Sigmoid colon (tissue), 7 donors: ENCODE measurements around the gene CXCR2. TPM values are rescaled to one million over a fixed set of nuclear protein-coding genes. Genes with fewer than 3 reads are reported as not detected.
"Not testable (repeated sequence)": the region's sequence is repeated elsewhere in the genome, so short reads cannot be mapped to it uniquely, and the experiment has no call there.

Experiments
- DNase-seq: peaks from one replicate; pipeline ENCODE4 v3.0.0-alpha.2; 2019
- H3K27ac ChIP-seq, 4 donors: fragments of 200-600 bp; sonication (generic); one replicate each; pipeline ENCODE4 v1.5.1; 2016 to 2019; ENCODE audit warnings: mild to moderate bottlenecking in 1 of 4
- H3K27me3 ChIP-seq, 3 donors: fragments of 200-600 bp; sonication (generic); one replicate each; pipeline ENCODE4 v1.5.1; 2019; ENCODE audit warnings: mild to moderate bottlenecking in 1 of 3
- H3K36me3 ChIP-seq, 4 donors: fragments of 200-600 bp; sonication (generic); one replicate each; pipeline ENCODE4 v1.5.1; 2016 to 2019
- H3K4me1 ChIP-seq, 4 donors: fragments of 200-600 bp; sonication (generic); one replicate each; pipeline ENCODE4 v1.5.1; 2017 to 2019
- H3K4me3 ChIP-seq, 4 donors: fragments of 200-600 bp; sonication (generic); one replicate each; pipeline ENCODE4 v1.5.1; 2017 to 2019; ENCODE audit warnings: mild to moderate bottlenecking in 2 of 4, moderate library complexity in 1 of 4
- H3K9me3 ChIP-seq, 4 donors: fragments of 200-600 bp in 3 of 4; sonication (generic) in 3 of 4; one replicate each; pipeline versions ENCODE4 v1.5.1 to v1.6.1; 2013 to 2019
- EP300 ChIP-seq, 4 donors: sonication (generic); formaldehyde crosslinking; IDR thresholded peaks; one replicate each; pipeline ENCODE4 v1.6.1; 2017; ENCODE audit warnings: antibody characterized with exemption in 4 of 4
- POLR2A ChIP-seq, 2 donors: fragments of 450-650 bp; IDR thresholded peaks; one replicate each; pipeline ENCODE4 v1.6.1; 2016; ENCODE audit warnings: antibody characterized with exemption in 2 of 2, mild to moderate bottlenecking in 2 of 2, moderate library complexity in 2 of 2
- POLR2AphosphoS5 ChIP-seq, 4 donors: sonication (generic); formaldehyde crosslinking; IDR thresholded peaks; one replicate each; pipeline ENCODE4 v1.6.1; 2017; ENCODE audit warnings: antibody characterized with exemption in 4 of 4
- WGBS, 2 donors: extraction: QIAGEN DNeasy Blood & Tissue Kit; methylation state at CpG; one replicate each; pipeline ENCODE4 v1.1.7; 2013; 5-methylcytosine and 5-hydroxymethylcytosine counted together
- intact Hi-C: fragments of 100-400 bp; cut with DNase I; formaldehyde crosslinking; loops from one replicate; pipeline ENCODE4 v1.15.1; 2023
- polyA plus RNA-seq, 3 donors: library from polyadenylated mRNA; stranded (reverse); fragments of 200-250 nt; gene quantifications; one replicate each; pipeline ENCODE4 v1.2.3, GENCODE V29; 2013
- total RNA-seq, 4 donors: library from RNA; depleted of rRNA; stranded (reverse); fragments of >200 nt; gene quantifications; one replicate each; pipeline ENCODE4 v1.1.0, GENCODE V29; 2016
- TF ChIP-seq, protein P1 (sequence below), 4 experiments: fragments of 450-650 bp in 3 of 4; fragments of 200-600 bp in 1 of 4; IDR thresholded peaks; one replicate each; pipeline ENCODE4 v1.5.1; 2016 to 2019; ENCODE audit warnings: antibody characterized with exemption in 4 of 4, mild to moderate bottlenecking in 3 of 4, moderate library complexity in 2 of 4
- donor health status: healthy with polysubstance abuse.
- donor health status: Bipolar disorder and iron deficiency.
- donor health status: healthy.

The CXCR2 gene
- total and polyA plus RNA-seq, 7 donors = 0.12 to 0.60 (median 0.46) TPM; not detected in 4

DNA sequence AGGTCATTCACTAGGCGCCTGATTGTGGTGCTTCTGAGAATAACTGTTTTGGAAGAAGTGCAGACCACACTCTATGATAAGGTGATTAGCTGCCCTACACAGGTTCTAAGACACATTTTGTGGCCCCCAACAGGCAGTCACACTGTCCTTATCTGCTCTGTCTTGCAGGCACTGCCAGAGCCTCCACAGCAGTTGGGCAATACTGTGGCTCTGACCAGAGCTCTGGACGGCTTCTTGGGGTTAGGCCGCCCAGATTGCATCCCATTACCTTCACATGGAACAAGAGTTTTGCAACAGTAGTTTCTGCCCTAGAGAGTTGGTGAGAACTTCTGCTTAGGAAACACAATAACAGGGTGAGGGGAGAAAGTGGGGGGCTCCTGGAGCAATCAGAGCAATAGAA lies 34.1 kb upstream of the CXCR2 start:
- Histone ChIP-seq H3K36me3 (no peaks in the 10 kb centered on the region), H3K27ac (no peak overlapping the region), H3K9me3 (peaks cover 0 to 3% (median under 1%) of the 10 kb centered on the region in 4 donors), H3K27me3 (no peaks in the 10 kb centered on the region), H3K4me1 (no peaks in the 10 kb centered on the region), H3K4me3 (no peak overlapping the region)
- TF ChIP-seq POLR2A (IDR thresholded peaks at IDR 0.05) (no peak), EP300 (IDR thresholded peaks at IDR 0.05) (no peak), POLR2AphosphoS5 (IDR thresholded peaks at IDR 0.05) (no peak)
- TF ChIP-seq, protein P1, sequence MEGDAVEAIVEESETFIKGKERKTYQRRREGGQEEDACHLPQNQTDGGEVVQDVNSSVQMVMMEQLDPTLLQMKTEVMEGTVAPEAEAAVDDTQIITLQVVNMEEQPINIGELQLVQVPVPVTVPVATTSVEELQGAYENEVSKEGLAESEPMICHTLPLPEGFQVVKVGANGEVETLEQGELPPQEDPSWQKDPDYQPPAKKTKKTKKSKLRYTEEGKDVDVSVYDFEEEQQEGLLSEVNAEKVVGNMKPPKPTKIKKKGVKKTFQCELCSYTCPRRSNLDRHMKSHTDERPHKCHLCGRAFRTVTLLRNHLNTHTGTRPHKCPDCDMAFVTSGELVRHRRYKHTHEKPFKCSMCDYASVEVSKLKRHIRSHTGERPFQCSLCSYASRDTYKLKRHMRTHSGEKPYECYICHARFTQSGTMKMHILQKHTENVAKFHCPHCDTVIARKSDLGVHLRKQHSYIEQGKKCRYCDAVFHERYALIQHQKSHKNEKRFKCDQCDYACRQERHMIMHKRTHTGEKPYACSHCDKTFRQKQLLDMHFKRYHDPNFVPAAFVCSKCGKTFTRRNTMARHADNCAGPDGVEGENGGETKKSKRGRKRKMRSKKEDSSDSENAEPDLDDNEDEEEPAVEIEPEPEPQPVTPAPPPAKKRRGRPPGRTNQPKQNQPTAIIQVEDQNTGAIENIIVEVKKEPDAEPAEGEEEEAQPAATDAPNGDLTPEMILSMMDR (IDR thresholded peaks at IDR 0.05) = no peak
- 90 to 92% methylated on average over 3 of the region's 3 CpGs for WGBS, 2 donors
- intact Hi-C loops = no loop called here
- DNase-seq = no peak

DNA sequence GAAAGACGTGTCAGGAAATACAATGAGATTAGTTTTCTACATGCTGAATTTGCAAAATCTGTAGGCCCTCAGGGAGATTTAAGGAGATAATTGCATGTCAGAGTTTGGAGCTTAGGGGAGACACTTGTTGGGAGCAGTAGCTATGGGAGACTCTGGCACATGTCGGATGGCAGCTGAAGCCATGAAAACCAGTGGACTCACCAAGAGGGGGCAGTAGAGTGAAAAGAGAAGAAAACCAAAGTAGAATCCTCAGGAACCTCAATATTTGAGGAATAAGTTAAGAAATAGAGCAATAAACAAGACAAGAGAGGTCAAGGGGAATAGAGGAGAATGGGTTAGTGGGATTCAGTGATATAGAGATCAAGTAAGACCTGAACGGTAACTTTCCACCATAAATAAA lies 31.9 kb upstream of the CXCR2 start:
- 88 to 92% methylated on average over 3 of the region's 3 CpGs for WGBS, 2 donors
- intact Hi-C loops = no loop called here
- DNase-seq = no peak
- H3K4me3 ChIP-seq = no peak overlapping the region
- H3K4me1 ChIP-seq = no peaks in the 10 kb centered on the region
- no peaks in the 10 kb centered on the region for H3K27me3 ChIP-seq
- no peaks in the 10 kb centered on the region for H3K9me3 ChIP-seq
- no peaks in the 10 kb centered on the region for H3K36me3 ChIP-seq
- TF ChIP-seq EP300 (IDR thresholded peaks at IDR 0.05) (no peak), POLR2AphosphoS5 (IDR thresholded peaks at IDR 0.05) (no peak), POLR2A (IDR thresholded peaks at IDR 0.05) (no peak)
- TF ChIP-seq, protein P1 (IDR thresholded peaks at IDR 0.05) = no peak
- no peak overlapping the region for H3K27ac ChIP-seq

DNA sequence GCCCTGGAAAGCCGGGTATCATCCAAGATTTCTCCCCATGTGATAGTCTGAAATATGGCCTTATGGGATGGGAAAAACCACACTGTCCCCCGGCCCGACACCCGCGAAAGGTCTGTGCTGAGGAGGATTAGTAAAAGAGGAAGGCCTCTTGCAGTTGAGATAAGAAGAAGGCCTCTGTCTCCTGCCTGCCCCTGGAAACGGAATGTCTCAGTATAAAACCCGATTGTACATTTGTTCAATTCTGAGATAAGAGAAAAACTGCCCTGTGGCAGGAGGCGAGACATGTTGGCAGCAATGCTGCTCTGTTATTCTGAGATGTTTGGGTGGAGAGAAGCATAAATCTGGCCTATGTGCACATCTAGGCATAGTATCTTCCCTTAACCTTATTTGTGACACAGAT lies 30.0 kb upstream of the CXCR2 start:
- no peaks in the 10 kb centered on the region for H3K9me3 ChIP-seq
- H3K36me3 ChIP-seq = no peaks in the 10 kb centered on the region
- no peak overlapping the region for H3K27ac ChIP-seq
- intact Hi-C loops = no loop called here
- H3K4me3 ChIP-seq = no peak overlapping the region
- no peaks in the 10 kb centered on the region for H3K4me1 ChIP-seq
- 64 to 73% methylated on average over 8 of the region's 8 CpGs for WGBS, 2 donors
- no peak for DNase-seq
- no peak for TF ChIP-seq POLR2AphosphoS5 (IDR thresholded peaks at IDR 0.05)
- TF ChIP-seq POLR2A (IDR thresholded peaks at IDR 0.05) = no peak
- TF ChIP-seq EP300 (IDR thresholded peaks at IDR 0.05) = no peak
- TF ChIP-seq, protein P1 (IDR thresholded peaks at IDR 0.05) = no peak
- no peaks in the 10 kb centered on the region for H3K27me3 ChIP-seq

DNA sequence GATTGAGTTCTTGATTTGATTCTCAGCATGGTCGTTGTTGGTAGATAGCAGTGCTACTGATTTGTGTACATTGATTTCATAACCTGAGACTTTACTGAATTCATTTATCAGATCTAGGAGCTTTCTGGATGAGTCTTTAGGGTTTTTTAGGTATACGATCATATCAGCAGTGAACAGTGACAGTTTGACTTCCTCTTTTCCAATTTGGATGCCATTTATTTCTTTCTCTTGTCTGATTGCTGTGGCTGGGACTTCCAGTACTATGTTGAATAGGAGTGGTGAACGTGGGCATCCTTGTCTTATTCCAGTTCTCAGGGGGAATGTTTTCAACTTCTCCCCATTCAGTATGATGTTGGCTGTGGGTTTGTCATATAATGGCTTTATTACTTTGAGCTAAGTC lies 27.9 kb upstream of the CXCR2 start:
- no peaks in the 10 kb centered on the region for H3K4me1 ChIP-seq
- intact Hi-C loops = no loop called here
- H3K27ac ChIP-seq = no peak overlapping the region
- WGBS, 2 donors = 74 to 76% methylated on average over 3 of the region's 3 CpGs
- DNase-seq = no peak
- no peaks in the 10 kb centered on the region for H3K27me3 ChIP-seq
- TF ChIP-seq, protein P1 (IDR thresholded peaks at IDR 0.05) = no peak
- no peak for TF ChIP-seq POLR2AphosphoS5 (IDR thresholded peaks at IDR 0.05)
- no peak for TF ChIP-seq POLR2A (IDR thresholded peaks at IDR 0.05)
- TF ChIP-seq EP300 (IDR thresholded peaks at IDR 0.05) = no peak
- no peak overlapping the region for H3K4me3 ChIP-seq
- H3K9me3 ChIP-seq = no peaks in the 10 kb centered on the region
- no peaks in the 10 kb centered on the region for H3K36me3 ChIP-seq

DNA sequence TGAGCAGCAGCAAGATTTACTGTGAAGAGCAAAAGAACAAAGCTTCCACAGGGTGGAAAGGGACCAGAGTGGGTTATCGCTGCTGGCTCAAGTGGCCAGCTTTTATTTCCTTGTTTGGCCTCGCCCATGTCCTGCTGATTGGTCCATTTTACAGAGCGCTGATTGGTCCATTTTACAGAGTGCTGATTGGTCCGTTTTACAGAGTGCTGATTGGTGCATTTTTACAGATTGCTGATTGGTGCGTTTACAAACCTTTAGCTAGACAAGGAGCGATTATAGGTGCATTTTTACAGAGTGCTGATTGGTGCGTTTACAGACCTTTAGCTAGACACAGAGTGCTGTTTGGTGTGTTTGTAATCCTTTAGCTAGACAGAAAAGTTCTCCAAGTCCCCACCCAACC lies 17.0 kb upstream of the CXCR2 start:
- H3K27me3 ChIP-seq, H3K4me1 ChIP-seq, H3K36me3 ChIP-seq, DNase-seq, H3K9me3 ChIP-seq, H3K27ac ChIP-seq, intact Hi-C loops, H3K4me3 ChIP-seq: not testable (repeated sequence)
- WGBS, 2 donors = 81 to 87% methylated on average over 7 of the region's 7 CpGs

DNA sequence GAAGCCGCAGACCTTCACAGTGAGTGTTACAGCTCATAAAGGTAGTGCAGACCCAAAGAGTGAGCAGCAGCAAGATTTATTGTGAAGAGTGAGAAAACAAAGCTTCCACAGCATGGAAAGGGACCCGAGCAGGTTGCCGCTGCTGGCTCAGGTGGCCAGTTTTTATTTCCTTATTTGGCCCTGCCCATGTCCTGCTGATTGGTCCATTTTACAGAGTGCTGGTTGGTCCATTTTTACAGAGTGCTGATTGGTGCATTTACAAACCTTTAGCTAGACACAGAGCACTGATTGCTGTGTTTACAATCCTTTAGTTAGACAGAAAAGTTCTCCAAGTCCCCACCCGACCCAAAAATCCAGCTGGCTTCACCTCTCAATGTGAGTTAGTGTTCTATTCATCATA lies 4.0 kb upstream of the CXCR2 start:
- H3K27me3 ChIP-seq, H3K4me1 ChIP-seq, H3K27ac ChIP-seq, intact Hi-C loops, H3K9me3 ChIP-seq, DNase-seq, H3K36me3 ChIP-seq, H3K4me3 ChIP-seq: not testable (repeated sequence)
- WGBS, 2 donors = 60 to 81% methylated on average over 4 of the region's 4 CpGs

DNA sequence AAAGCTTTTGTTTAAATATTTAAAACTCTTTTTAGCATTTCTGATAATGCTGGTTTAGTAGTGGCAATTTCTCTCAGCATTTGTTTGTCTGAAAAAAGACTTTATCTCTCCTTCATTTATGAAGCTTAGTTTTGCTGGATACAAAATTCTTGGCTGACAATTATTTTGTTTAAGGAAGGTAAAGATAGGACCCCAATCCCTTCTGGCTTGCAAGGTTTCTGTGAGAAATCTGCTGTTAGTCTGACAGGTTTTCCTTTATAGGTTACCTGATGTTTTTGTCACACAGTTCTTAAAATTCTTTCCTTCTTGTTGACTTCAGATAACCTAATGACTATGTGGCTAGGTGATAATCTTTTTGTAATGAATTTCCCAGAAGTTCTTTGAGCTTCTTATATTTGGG lies 3.5 kb upstream of the CXCR2 start:
- intact Hi-C loops = not testable (repeated sequence)

More for the DNA sequence above, 3.5 kb upstream of the CXCR2 start:
- not testable (repeated sequence) for H3K27ac ChIP-seq, H3K27me3 ChIP-seq, H3K4me1 ChIP-seq, DNase-seq, H3K36me3 ChIP-seq, H3K4me3 ChIP-seq, H3K9me3 ChIP-seq
